Activated gamma-delta T cell treated with anti-CD3 and anti-CD28 coated beads, Interleukin-2, amount 50 U/mL, for 16 hours (primary cell): ENCODE data around the gene MTG1.
"Not testable (repeated sequence)": the region's sequence is repeated elsewhere in the genome, so short reads cannot be mapped to it uniquely, and the experiment has no call there.

Source experiments
- DNase-seq: peaks from one replicate; pipeline ENCODE4 v3.0.0-alpha.2; 2020; ENCODE audit warnings: low read depth

MTG1 gene

DNA sequence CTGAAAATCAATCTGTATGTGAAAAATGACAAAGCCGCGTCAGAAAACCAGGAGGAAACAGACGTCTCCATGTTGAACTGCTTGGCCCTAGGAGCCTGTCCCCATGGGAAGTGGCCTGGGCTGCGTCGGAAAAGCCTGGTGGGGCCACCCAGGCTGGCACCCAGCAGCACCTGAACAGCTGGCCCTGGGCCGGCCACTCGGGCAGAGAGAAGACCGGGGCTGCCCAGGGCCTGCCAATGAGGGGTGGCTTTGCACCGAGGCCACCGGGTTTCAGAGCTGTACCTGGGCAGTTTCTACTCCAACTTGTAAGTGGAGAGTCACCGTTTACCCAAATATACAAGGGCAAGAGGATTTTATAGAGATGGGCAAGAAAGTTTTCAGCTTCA lies 35.0 kb upstream of the MTG1 start:
- no peak for DNase-seq

DNA sequence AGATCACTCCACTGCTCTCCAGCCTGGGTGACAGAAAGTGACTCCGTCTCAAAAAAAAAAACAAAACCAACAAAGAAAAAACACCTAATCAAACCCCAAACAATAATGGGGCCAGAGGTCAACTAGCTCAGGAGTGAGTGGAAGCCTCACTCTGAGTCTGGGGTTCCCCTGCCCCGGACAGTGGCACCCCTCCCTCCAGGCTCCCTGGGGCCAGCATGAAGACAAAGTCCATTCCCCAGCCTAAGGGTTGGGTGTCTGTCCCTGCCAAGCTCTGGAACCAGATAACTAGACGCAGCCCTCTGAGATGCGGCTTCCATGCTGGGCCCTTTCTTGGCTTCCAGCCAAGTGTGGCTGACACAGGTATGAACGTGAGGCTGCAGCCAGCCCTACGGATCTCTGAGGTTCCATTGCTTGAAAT lies 34.4 kb upstream of the MTG1 start:
- no peak for DNase-seq

DNA sequence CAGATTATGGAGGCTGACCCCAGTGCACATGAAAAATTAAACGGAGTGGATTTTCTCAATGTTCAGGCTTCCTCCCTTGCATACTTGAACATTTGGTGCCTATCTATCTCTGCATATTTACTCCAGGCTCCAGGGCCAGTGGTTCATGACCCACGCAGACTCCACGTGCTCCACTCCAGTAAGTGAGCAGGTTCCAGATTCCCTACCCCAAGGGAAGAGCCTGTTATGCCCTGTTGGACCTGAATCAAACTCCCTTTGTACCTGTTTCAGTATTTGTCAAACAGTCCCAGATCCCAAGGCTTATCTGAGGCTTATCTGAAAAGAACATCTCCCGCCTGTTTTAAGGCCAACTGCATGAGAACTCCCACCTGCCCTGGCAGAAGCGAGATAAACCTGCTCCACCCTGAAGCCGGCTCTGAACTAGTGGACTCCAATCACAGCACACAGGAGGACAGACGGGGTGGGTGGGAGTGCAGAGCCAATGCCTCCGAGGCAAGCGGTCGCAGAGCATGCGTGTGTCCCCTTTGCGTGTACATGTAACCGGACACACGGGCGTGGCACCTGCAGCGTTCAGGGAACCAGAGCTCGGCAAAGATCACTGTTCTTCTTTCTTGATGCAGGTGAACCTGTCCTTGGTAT lies 33.9 kb upstream of the MTG1 start:
- DNase-seq = no peak

DNA sequence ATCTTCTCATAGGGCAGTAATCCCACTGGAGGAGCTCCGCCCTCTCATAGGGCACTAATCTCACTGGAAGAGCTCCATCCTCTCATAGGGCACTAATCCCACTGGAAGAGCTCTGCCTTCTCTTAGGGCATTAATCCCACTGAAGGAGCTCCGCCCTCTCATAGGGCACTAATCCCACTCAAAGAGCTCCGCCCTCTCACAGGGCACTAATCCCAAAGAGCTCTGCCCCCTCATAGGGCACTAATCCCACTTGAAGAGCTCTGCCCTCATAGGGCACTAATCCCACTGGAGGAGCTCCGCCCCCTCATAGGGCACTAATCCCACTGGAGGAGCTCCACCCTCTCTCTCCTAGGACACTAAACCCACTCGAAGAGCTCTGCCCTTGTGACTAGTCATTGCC lies 32.7 kb upstream of the MTG1 start:
- no peak for DNase-seq

DNA sequence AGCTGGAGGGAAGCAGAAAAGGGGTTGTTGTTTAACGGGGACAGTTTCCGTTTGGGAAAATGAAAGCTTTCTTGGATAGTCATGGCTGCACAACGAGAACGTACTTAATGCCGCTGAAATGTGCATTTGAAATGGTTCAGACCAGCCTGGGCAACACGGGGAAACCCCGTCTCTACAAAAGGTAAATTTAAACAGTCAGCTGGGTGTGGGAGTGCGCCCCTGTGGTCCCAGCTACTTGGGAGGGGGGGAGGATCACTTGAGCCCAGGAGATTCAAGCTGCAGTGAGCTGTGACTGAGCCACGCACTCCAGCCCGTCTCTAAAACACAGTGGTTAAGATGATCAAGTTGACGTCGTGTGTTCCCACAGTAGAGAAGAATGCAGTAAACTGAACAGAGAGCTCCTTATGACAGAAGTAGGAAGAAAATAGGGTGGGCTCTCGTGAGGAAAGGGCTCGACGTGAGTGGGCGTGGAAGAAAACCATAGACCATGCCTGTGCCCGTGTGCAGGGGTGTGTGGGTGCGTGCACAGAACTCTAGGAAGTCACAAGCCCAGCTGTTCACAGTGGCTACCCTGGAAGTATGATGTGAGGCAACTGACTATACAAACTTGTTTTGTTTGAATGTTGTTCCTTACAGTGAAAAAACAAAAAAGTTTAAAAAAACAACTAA lies 32.0 kb upstream of the MTG1 start:
- DNase-seq = no peak

DNA sequence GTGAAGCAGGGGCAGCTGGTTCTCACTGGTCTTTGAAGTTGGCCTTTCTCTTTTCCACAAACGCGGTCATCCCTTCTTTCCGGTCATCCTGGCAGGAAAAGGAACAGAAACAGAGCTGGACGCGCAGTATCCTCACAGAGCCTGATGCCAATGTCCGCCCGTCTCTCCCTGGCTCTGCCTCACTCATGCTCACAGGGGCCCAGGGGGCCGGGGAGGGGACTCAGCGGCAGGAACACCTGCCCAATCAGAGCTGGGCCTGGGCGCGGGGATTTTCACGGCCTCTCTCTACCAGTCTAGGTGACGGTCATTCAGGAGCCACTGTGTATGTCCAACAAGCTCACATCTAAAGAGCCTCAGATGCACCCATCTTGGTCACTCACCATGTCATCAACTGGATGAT lies 31.1 kb upstream of the MTG1 start:
- DNase-seq = no peak

DNA sequence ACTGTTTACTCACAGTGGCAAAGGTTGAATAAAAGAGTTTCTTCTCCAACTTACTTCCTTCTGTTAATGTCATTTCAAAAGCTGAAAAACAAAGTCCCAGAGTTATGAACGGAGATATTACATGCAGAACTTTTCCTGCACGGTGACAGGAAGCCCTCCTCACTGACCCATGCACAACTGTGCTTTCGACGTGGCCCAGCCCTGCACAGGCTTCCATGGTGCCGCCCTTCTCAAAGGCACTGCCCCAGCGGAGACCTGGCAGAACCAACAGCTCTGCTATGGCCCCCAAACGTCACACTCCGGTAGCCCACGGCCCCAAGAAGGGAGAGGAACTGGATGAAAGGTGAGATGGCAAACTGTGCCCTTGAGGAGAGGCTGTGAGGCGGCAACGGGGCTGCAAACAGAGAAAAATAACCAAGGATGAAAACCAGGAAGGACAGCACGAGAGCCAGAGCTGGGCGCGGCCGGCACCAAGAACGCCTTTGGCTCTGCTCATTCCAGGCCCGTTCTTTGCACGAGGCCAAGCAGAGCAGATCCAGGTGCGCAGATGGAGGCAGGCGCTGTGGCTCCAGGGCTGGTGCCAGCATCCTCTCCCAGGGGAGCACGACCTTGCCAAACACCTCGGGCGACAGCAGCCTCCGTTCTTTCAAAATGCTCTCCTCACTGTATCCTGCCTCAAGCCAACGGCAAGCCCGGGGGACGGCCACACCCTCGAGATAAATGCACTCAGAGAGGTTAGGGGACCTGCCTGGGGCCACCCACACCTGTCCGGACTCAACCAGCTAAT lies 29.1 kb upstream of the MTG1 start:
- no peak for DNase-seq

DNA sequence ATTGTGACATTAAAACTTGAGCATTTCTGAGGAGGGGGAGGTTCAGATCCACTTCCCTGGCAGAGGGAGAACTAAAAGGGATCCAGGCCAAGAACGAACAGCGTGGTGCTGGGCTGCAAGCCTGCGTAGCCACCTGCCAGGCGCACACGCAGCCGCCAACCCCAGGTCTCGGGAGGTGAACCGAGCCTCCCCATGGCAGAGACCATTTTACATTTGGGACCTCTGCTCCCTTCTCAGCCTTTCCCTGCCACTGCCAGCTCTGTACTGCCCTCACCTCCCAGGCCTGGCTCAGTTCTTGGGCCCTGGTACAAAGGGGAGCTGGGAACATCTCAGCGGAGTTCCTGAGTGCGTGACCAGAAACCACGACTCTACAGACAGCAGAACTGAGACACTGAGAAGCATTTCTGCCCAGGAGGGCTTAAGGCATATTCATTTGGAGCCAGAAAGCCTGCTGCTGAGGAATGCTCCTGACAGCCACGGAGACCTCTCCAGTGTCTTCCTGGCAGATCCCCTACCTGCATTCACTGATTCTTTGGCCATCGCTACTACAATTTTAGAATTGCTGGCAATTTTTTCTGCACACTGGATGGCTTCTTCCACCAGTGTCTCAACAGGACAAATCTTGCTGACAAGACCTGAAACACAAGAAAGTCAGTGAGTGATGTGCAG lies 28.4 kb upstream of the MTG1 start:
- no peak for DNase-seq

DNA sequence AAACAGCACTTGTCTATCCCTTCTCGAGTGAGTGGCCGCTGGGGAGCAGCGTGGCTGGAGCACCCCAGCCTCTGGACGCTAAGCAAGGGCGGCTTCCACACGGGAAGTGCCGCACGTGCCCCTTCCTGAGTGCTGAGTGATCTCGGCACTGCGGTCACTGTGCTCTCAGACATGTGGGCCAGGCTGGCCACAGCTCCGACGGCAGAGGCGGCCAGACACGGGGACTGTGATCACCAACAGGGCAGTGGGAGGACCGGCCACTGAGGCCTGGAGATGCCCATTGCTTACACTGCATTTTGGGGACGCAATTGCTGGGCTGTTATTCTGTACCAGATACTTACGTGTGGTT lies 27.9 kb upstream of the MTG1 start:
- no peak for DNase-seq

DNA sequence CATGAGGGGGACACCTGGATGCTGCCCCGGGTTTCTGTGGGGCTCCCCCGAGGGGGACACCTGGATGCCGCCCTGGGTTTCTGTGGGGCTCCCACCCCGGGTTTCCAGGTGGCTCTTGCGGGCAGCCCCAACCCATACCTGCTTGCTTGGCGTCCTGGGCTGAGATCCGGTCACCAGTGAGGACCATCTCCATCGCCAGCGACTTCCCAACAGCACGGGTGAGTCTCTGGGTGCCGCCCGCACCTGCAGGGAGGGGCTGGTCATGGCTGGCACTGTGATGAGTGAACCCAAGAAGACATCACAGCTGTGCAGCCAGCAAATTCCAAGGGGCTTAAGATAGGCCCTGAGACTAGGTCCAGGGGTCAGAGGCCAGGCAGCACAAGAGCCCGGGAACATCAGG lies 27.2 kb upstream of the MTG1 start:
- DNase-seq = no peak

DNA sequence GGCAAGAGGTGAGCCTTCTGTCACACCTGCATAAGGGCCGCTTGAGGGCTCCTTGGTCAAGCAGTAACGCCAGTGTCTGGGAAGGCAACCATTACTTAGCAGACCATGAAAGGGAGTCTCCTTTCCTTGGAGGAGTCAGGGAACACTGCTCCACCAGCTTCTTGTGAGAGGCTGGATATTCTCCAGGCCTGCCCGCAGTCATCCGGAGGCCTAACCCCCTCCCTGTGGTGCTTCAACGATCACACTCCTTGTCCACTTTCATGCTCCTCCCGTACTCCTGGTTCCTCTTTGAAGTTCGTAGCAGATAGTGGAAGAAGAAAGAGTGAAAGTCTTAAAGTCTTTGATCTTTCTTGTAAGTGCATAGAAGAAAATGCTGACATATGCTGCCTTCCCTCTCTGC lies 26.5 kb upstream of the MTG1 start:
- not testable (repeated sequence) for DNase-seq

DNA sequence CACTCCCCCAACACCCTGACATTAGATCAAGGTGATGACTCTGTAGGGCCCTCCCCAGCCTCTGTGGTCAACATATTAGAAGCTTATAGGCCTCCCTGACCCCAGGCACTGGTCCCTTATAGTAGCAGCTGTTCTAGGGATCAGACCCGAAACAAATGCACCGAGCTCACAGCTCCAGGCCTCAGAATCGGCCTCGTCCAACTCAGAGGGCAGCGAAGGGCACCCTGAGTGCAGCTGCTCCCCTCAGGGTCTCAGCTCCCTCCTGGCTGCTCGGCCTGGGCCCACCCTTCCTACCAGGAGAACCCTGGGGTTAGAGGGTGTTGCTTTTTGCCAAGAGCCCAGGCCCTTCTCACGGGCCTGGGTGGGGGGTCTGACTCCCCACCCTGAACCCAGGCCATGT lies 25.8 kb upstream of the MTG1 start:
- DNase-seq = no peak

DNA sequence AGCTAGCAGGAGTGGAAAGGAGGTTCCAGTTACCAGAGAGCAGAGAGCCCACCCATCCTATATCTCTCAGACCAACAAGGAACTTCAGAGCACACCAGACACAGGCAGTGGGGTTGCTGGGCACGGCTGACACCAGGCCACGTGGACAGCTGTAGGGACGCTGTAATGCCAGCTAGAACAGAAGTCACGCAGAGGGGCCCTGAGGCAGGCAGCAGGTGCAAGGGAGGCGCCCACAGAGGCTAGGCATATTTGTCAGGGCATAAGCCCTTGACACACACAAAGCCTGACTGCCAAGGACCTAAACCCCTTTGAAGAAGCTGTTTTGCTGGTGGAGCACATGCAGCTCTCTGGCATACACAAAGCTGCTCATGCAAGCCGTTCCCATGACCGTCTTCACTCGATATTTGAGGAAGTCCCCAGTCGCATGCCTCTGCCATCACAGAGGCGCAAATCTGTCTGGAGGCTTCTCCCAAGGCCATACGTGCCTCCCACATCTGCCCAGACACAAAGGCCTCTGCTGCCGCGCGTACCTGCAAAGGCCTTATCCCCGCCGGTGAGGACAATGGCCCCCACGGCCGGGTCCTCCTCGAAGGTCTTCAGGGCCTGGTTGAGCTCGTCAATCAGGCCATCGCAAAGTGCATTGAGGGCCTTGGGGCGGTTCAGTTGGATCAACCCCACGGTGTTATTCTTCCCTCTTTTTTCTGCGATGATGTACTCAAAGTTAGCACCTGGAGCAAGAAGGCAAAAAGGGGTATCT lies 23.7 kb upstream of the MTG1 start:
- DNase-seq = no peak

DNA sequence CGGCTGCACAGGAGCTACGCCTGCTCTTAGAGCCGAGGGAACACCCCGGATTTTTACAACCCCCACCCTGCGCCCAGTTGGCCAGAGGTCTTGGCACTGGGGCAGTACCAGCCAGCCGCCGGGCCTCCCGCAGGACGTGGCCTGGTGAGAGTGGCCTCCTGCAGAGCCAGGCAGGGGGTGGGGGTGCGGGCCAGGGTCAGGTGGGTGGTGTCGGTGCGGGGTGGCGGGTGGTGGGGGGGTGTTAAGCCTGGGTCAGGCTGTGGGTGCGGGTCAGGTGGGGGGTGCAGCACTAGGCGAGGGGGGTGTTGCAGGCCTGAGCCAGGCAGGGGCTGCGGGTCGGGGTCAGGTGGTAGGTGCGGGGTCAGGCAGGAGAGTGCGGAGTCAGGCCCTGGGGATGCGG lies 21.4 kb upstream of the MTG1 start:
- no peak for DNase-seq

DNA sequence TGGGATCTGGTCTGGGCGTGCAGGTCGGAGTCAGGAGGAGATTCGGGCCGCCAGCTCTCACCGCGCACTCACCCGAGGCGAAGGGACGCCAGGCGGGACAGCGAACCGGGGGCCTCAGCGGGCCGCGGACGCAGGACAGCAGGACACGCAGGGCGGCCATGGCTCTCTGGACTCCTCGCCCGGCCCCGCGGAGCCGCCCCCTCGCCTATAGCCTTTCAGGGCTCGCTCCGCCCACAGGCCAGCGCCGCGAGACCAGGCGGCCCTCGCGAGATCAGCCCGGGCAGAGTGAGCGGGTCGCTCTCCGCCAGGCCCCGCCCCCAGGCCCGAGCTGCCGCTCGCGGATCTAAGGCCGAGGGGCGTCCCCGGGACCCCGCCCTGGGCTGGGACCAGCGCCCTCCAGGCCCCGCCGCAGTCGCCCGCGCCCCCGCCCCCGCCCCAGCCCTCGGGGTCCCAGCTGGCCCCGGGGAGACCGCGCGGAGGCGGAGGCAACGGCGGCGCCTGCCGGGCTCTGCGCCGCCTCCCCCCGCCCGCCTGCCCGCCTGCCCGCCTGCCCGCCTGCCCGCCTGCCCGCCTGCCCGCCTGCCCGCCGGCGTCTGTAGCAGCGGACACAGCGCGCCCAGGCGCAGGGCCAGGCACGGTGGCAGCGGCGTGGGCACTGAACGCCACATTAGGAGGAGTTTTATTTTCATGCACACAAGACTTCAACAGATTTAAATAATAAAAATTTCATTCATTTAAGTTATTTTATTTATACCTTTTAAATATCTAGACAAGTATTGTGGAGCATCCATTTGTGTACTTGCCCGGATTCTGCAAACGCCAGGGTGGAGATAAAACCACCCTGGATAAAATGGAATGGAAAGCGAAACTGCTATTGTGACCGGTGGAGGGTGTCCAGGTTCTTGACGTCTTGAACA lies 20.5 kb upstream of the MTG1 start, which contains the start of gene ECHS1:
Gene ECHS1, minus strand, starts transcription at position 181 of the 917 bp plus-strand sequence. Its CDS starts 21 bp downstream, at position 160.
- DNase-seq = peak; percentile 87

DNA sequence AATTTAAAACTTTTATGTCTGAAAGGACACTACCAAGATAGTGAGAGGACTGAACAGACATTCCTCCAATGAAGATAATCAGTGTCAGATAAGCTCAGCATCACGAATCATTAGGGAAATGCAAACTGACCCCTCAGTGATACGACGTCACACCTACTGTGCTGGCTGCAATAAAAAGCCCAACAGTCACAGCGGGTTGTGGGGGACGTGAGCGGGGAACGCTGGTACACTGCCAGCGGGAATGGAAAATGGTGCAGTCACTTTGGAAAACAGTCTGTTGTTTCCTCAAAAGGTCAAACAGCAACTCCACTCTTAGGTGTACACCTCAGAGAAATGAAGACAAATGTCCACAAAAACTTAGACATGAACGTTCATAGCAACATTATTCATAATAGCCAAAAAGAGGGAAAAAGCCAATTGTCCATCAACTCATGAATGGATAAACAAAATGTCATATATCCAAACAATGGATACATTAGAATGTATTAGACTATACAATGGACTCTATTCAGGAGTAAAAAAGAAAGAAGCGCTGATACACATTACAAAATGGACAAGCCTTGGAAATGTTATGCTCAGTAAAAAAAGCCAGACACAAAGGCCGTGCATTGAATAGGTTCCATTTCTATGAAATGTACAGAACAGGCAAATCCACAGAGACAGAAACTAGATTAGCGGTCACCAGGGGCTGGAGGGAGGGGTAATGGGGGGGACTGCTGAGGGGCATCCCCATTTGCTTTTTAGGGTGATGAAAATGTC lies 18.4 kb upstream of the MTG1 start:
- DNase-seq = no peak

DNA sequence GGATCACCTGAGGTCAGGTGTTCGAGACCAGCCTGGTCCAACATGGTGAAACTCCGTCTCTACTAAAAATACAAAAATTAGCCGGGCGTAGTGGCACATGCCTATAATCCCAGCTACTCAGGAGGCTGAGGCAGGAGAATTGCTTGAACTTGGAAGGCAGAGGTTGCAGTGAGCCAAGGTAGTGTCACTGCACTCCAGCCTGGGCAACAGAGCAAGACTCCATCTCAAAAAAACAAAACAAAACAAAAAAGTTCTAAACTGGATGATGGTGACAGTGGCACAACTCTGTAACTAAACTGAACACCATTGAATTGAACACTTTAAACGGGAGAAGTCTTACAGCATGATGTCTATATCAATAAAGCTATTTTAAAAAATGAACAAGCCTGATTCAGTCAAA lies 17.8 kb upstream of the MTG1 start:
- not testable (repeated sequence) for DNase-seq

DNA sequence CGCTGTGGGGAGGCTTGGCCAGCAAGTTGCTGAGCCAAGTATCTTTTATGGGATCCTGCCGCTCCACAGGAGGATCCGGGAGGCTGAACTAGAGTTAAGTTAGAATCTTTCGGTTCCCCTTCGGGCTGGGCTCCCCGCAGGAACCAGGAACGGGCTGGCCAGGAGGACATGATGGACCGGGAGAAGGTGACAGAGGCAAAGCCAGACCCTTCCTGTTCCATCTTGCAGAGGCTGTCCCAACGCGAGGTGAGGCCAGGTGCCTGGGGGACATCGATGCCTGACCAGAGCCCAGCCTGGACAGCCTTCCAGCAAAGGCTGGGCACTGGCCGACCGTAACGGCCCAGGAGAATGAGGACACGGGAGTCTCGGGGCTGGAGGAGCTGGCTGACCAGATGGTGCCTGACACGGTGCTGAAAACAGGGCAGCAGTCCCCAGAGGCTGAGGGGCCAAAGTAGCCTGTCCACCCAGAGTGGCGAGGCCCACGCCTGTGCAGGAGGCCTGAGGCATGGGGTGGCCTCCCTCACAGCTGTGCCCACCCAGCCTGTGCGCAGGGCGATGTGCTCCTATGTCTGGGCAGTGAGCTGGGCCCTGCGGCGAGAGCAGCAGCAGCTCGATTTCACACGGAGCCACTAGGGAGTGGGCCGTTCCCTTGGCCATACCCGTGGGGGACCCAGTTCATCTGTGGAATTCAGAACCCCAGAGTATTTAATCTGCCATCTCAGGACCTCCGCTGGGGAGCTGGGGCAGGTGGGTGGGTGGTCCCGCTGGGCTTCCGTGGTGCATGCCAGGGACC lies 16.7 kb upstream of the MTG1 start:
- no peak for DNase-seq

DNA sequence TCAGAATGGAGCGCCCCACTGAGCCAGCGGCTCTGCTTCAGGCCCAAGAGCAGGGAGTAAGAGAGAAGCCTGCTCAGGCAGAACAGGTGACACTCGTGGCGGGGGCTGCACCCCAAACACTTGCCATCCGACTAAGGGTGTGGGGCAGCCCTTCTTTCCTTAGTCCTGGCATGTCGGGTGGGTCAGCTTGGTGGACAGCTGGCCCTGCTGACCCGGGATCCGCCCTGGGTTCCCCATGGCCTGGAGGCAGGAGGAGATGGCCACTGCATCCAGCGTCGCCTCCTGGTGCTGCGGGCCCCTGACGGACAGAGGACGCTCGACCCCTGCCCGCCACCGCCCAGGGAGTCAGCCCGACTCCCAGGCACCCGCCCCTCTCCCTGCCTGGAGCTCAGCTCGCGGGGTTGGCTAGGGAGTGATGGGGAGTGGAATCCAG lies 16.1 kb upstream of the MTG1 start:
- no peak for DNase-seq
